Left renal cortex interstitium (tissue), 4 donors: ENCODE data around the gene CIITA. TPM values are rescaled to one million over a fixed set of nuclear protein-coding genes. Genes with fewer than 3 reads are reported as not detected.
"Not testable (repeated sequence)": the region's sequence is repeated elsewhere in the genome, so short reads cannot be mapped to it uniquely, and the experiment has no call there.

Source experiments
- DNase-seq, 4 donors: peaks; one replicate each; pipeline ENCODE4 v3.0.0-alpha.2; 2013; ENCODE audit warnings: low read depth in 4 of 4, low spot score in 2 of 4, missing footprints in 1 of 4
- polyA plus RNA-seq, 4 donors: library from polyadenylated mRNA; unstranded; fragments of 120-200 nt; gene quantifications; one replicate each; pipeline ENCODE4 v1.2.1, GENCODE V29; 2013; ENCODE audit not compliant: insufficient read length in 4 of 4

Gene CIITA
- polyA plus RNA-seq, 4 donors = 4.9 to 8.0 (median 6.4) TPM

DNA sequence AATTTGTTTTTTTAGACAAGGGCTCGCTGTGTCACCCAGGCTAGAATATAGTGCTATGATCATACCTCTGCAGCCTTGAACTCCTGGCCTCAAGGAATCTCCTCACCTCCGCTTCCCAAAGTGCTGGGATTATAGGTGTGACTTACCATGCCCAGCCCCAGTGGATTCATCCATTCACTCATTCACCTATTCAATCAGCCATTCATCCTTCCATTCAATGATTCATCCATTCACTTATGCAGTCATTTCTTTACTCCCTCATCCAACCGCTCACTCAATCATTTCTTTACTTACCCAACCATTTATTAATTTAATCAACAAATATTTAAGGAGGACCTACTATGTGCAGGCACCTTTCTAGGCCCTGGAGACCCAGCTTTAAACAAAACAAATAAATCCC lies 39.5 kb downstream of the CIITA start:
- DNase-seq = no peak

DNA sequence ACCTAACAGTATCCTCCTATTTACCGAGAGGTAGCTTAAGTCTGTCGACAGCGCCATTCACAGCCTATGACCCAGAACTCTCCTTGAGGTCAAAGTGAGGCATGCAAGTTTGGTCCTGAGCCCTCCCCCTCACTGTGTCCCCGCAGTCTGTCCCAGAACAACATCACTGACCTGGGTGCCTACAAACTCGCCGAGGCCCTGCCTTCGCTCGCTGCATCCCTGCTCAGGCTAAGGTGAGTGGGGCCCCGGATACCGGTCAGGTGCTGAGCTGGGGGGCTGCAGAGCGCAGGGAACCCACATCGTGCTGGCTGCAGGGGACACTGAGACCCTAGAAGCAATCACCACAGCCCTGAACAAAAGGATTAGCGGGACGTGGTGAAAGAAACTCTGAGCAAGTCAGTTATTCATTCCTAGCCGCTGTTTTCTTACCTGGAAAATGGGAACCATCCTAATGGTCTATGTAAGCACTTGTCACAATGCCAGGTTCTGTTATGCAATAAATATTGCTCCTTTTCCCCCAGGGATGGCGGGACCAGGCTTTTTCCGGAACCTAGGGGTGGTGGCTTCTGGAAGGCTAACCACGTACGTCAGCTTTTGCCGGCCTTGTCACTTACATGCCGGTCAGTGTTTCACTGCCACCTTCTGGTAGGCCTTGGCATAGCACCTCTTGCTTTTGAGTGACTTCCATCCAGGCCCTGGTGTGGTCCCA lies 41.4 kb downstream of the CIITA start:
- peak; percentile 74 to 86 (median 86) for DNase-seq

- DNase-seq = no peak
These were observed 42.0 kb downstream of the CIITA start for GRCh38 chr16:10919003-10919351.

DNA sequence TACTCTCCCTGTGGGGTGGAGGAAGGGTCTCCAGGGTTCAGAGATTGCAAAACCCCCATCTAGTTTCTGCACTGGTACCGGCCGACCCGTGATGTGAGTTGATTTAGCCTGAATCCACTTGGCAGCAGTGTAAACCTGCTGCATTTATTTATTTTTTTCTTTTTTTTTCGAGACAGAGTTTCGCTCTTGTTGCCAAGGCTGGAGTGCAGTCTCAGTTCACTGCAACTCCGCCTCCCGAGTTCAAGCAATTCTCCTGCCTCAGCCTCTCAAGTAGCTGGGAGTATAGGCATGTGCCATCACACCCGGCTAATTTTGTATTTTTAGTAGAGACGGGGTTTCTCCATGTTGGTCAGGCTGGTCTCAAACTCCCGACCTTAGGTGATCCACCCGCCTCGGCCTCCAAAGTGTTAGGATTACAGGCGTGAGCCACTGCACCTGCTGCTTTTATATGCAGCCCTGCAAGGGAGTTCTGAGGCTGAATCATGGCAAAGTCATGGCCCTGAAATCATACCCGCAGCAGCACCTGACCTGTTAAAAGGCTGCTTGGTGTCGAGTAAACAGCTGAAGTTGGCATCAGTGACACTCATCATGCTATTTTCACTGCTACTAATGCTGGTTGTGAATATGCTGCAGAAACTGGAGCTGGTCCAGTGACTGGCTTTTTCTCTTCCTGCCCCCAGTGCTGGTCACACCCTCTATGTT lies 43.9 kb downstream of the CIITA start:
- DNase-seq = no peak

DNA sequence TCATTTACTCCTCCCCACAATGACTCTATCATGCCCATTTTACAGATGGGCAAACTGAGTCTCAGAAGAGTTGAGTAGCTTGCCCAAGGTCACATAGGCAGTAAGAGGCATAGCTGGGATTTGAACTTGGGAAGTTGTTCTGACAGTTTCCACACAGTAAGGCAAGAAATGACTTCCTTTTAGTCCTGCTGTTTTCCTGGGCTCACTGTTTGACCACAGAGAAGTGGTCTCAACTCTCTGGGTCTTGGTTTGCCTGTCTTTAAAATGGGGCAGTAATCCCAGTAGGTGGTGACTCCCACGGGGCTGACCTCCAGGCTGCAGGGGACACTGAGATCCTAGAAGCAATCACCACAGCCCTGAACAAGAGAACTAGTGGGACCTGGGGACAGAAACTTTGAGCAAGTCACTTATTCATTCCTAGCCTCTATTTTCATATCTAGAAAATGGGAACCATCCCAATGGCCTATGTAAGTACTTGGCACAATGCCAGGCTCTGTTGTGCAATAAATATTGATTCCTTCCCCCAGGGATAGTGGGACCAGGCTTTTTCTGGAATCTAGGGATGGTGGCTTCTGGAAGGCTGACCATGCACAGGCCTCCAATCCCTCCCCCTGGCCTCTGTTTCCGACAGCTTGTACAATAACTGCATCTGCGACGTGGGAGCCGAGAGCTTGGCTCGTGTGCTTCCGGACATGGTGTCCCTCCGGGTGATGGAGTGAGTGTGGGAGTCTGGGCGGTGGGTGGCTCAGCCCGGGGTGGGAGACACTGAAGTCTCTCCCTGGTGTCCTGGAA lies 44.7 kb downstream of the CIITA start:
- no peak for DNase-seq

DNA sequence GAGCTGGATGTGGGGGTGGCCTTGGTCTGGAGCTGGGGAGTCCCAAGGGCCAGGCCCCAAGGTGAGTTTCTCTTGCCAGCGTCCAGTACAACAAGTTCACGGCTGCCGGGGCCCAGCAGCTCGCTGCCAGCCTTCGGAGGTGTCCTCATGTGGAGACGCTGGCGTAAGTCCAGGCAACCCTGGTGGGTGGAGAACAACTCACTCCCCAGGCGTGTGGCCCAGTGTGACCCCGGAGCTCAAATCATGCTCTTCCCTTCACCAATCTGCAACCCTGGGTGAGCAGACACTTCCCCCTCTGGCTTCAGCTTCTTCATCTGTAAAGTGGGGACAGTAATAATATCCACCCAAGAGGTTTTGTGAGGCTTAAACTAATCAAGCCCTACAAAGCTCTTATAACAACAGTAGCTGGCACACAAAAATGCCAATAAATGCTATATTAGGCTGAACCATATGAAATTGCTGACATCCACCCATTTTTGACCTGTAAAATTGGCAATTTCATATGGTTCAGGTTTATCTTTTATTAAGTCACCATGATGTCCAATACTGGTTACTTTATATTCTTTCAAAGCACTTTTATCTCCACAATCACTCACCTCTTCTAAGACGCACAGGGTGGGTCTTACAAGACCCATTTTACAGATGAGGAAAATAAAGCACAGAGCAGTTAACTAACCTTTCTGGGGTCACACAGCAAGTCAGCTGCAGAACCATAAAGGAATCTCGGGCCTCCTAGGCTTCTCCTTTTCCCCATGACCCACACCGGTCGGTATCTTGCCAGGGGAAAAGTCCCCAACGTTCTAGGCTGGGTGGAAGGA lies 45.5 kb downstream of the CIITA start:
- DNase-seq = no peak

GRCh38 chr16:10923146-10923649 lies 46.2 kb downstream of the CIITA start:
- DNase-seq = no peak

DNA sequence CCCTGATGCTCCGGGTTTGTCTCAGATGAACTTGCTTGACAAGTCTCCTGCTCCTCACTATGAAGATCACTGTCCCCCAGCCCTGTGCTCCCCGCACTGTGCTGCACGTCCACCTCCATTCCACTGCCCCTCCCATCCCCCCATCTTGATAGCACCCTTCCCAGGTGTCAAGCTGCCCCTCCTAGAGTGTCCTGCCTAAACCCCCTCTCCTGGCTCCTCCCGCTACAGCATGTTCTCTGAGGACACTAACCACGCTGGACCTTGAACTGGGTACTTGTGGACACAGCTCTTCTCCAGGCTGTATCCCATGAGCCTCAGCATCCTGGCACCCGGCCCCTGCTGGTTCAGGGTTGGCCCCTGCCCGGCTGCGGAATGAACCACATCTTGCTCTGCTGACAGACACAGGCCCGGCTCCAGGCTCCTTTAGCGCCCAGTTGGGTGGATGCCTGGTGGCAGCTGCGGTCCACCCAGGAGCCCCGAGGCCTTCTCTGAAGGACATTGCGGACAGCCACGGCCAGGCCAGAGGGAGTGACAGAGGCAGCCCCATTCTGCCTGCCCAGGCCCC lies 46.7 kb downstream of the CIITA start:
- DNase-seq = no peak

DNA sequence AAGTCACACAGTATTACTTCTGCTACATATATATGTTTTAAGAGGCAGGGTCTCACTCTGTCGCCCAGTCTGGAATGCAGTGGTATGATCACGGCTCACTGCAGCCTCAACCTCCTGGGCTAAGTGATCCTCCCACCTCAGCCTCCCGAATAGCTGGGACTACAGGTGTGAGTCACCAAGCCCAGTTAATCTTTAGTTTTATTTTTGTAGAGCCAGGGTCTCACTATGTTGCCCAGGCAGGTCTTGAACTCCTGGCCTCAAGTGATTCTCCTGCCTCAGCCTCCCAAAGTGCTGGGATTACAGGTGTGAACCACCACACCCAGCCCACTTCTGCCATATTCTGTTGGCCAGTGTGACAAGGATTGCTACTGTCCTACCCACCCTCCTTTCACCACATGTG lies 48.3 kb downstream of the CIITA start:
- not testable (repeated sequence) for DNase-seq

DNA sequence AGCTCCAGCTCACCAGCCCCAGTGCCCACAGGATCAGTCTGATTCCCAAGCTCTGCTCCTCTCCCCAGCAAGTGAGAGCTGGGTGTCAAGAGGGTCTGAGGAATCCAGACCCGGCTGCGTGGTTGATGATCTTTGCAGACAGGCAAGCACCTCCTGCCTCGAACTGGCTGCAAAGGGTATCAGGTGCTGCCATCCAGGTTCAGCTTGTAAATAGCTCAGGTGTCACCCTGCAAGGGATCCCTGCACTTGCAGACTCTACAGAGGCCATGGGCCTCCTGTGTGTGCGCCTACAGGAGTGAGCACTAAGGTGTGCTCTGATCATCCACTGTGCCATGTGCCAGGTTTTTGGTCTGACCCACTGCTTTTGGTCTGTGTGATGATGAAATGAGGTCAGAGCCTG lies 49.1 kb downstream of the CIITA start:
- DNase-seq = no peak

DNA sequence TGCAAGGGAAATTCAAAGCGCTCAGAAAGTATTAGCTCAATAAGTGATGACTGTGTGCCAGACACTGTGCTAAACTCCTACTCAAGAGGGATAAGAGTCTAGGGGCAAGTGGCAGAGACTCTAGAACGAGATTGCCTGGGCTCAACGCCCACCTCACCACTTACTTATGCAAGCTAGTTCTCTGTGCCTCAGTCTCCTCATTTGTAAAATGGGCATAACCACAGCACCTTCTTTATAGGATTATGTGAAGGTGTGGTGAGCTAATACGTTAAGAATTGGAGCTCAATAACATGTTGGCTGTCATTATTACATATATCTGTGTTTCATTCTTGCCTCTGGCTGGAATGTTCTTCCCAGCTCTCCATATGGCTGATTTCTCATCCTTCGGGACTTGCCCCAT lies 49.9 kb downstream of the CIITA start:
- no peak for DNase-seq

- DNase-seq = no peak
These were observed 50.6 kb downstream of the CIITA start for GRCh38 chr16:10927497-10928112.

DNA sequence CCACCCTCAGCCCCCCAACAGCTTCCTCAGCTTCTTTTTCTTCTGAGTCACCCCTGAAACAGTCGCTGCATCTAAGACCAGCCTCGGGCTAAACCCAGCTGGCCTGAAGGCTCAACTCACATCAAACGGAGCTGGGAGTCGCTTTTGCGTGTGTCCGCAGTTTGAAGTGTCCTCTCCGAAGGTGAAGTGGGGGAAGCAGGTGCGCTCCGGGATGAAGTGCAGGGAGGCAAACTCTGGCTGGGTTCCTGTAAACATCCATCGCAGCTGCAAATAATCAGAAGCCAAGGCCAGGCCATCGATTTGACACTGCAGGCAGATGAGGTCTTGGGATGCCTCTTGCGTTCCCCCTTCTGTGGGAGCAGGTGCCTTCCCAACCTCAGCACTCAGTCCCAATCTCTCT lies 52.1 kb downstream of the CIITA start:
- DNase-seq = not testable (repeated sequence)

DNA sequence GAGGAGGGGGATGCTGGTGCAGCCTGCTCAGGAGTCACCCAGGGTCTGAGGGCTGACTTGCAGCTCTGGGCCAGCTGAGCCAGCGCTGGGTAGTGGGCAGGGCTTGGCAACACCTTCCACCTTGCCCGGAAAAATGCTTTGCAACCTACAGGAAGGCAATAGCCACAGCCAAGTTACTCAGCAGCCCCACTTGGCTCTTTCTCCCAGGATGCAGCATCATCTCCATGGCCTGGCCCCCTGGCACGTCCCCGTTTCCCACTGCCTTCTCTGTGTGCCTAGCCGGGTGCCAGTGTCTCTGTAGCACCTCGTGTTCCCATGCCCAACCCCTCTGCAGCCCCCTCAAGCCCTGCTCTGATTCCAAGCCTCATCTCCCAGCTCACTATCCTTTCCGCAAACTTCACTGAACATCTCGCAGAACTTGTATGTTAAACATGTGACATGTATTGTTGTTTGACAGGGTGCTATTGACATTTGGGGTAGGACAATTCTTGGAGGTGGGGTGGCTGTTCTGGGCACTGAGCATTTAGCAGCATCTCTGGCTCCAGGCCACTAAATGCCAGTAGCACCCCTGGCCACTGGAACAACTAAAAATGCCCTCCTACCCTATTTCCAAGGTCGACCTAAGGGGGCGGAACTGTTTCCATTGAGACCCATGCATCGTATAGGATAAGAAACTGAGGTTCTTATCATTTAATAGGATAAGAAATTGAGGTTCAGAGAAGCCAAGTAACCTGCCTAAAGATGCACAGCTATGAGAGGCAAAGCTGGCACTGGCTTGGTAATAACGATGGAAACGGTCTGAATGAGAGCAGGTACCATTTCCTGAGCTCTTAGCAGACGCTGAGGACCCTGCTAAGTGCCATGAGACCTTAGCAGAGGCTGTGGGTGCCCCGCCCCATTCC lies 53.1 kb downstream of the CIITA start:
- no peak for DNase-seq

DNA sequence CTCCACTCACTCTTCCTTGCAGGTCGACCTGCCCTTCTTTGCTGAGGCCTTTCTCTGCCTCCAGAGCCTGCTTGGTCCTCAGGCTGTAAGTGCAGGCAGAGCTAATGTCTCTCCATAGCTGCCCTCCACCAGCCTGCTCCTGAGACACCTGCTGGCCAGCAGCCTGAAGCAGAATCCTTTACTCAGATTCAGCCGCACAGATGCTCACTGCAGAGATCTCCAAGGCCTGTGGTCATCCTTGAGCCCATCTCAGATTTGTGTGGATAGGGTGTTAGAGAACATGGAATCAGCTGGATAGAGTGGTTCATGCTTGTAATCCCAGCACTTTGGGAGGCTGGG lies 53.7 kb downstream of the CIITA start:
- DNase-seq = no peak

DNA sequence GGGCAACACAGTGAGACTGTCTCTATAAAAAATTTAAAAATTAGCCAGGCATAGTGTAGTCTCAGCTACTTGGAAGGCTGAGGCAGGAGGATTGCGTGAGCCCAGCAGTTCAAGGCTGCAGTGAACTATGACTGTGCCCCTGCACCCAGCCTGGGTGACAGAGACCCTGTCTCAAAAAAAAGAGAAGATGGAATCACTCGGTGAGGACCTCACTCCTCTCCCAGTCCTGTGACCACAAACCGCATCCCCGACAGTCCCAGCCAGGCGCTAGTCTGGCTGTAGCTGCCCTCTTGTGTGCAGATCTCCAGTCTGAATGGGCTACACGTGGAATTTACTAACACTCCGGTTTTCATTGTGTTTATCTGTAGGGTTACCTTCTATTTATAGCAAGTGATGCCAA lies 54.1 kb downstream of the CIITA start:
- DNase-seq = no peak

DNA sequence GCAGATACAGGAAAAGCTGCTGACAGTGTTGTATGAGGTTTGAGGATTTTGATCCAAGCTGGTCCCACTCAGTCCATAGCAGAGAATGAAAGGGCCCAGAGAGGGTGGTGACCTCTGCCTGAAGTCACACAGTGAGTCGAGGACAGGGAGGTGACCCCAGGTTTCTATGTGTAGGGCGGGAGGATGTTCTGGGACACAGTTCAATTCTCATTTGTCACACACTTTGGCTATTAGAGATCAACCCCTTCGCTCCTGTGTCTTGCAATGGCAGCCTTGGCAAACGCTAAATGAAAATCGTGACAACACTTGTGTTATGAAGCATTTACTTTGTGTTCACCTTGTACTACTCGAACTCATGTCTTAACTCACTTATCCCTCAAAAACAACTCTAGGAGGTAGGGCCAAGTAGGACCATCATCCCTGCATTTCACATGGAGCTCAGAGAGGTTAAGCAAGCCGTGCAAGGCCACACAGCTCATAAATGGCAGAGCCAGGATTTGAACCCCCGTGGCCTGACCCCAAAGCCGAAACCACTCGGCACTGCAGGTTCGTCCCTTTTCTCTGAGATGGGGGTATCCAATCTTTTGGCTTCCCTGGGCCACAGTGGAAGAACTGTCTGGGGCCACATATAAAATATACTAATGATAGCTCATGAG lies 55.1 kb downstream of the CIITA start:
- DNase-seq = no peak

- no peak for DNase-seq
These were observed 56.1 kb downstream of the CIITA start for GRCh38 chr16:10932959-10933710.
